ENCODE measurements around the gene PTPRC.

GRCh38 chr1:198638441-198638840 is 399 bp upstream of the PTPRC start:
- TF ChIP-seq POLR2A (IDR thresholded peaks at IDR 0.05; ENCODE audit: low read depth, low read length) (no peak), POLR2AphosphoS5 (IDR thresholded peaks at IDR 0.05; ENCODE audit: low read depth, low read length) (no peak)

Data from GM12892 (cell line).